ENCODE results near the gene GDAP1L1. TPM values are rescaled to one million over a fixed set of nuclear protein-coding genes. Genes with fewer than 3 reads are reported as not detected.
A peak's percentile ranks its signal among the peaks of the same experiment; 100 is the strongest.
"Not testable (repeated sequence)": the region's sequence is repeated elsewhere in the genome, so short reads cannot be mapped to it uniquely, and the experiment has no call there.

Gene GDAP1L1
- total RNA-seq, 1 experiment from 2014 or later = not detected

DNA sequence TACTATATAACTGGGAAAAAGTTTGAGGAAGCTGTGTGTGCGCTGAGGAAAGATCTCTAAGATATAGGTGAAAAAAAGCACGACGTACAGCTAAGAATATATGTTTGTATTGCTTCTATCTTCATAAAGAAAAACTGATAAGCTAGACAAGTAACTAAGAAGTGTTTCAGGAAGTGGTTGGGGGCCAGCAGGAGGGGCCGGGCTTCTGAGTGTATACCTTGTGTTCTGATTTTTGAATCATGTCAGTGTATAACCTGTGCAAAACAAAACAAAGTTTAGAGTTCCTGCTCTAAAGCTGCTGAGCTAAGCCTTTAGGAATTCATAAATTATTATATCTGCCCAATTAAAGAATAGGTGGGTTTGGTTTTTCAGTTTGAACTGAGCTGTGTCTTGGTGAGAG lies 28.7 kb upstream of the GDAP1L1 start:
- in situ Hi-C loops (cut with HindIII; ENCODE audit: low sequenced_read_pairs) = no loop called here
- no peak for DNase-seq (ENCODE audit: low spot score)

DNA sequence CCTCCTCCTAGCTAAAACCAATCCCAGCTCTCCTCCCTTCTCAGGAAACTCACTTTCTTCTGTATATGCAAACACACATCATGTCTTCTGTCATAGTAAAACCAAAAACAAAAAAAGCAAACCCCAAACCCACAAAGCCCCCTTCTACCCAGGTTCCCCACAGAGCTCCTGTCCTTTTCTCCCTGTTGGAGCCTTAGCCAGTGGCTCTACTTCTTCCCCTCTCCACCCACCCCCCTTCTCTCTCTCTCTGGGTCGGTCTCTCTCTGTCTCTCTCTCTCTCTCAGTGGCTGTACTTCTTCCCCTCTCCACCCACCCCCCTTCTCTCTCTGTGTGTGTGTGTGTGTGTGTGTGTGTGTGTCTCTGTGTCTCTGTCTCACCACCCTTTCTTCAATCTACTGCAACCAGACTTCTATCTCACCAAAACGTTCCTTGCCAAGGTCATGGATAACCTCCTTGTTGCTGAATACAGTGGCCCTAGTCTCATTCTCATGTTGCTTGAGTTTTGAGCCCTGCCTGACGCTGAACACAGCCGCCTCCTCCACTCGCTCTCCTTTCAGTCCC lies 27.9 kb upstream of the GDAP1L1 start:
- no peak for DNase-seq (ENCODE audit: low spot score)
- in situ Hi-C loops (cut with HindIII; ENCODE audit: low sequenced_read_pairs) = no loop called here

DNA sequence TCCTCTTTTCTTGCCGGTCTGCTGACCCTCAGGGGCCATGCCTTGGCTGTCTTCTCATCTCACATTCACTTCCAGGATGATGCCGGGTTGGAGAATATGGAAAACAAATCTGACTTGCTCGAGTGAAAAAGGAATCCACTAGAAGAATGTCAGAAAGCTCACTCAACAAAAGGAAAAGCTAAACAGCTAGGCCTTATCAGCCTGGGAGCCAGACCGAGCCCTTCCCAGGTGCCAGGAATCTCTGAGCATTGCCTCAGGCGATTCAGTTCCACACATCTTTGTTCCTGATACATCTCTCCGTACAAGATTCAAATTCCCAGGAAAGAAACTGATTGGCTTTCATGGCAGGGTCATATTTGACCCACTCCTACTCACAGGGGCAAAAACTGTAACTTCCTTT lies 27.3 kb upstream of the GDAP1L1 start:
- in situ Hi-C loops (cut with HindIII; ENCODE audit: low sequenced_read_pairs) = no loop called here
- no peak for DNase-seq (ENCODE audit: low spot score)

DNA sequence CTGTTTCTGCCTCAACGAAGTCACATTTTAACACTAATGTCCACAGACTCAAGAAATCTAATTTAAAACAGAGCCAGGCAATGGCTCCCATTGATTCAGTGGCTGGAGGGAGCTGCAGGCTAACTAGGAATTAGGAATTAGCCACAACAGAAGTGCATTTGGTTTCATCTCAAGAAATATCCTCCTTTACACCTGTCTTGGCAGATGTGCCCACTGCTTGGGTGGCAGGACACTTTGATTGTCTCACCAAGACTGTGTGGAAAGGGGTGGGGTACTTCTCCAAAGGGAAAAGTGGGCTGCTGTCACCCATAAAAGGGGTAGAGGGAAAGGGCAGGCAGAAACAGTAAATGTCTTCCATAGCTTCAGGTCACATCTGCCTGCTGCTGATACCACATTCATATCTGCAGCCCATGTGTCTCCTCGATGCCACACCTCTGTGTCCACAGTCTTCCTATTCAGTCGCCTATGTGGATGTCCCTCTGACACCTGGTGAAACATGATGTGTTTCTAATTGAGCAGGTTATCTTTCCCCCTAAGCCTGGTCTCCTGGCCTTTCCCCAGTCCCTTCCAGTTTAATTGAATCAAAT lies 25.6 kb upstream of the GDAP1L1 start:
- in situ Hi-C loops (cut with HindIII; ENCODE audit: low sequenced_read_pairs) = no loop called here
- DNase-seq (ENCODE audit: low spot score) = no peak

- DNase-seq (ENCODE audit: low spot score) = no peak
- in situ Hi-C loops (cut with HindIII; ENCODE audit: low sequenced_read_pairs) = no loop called here
Measured at GRCh38 chr20:44222027-44222426, 25.1 kb upstream of the GDAP1L1 start.

GRCh38 chr20:44222633-44223368 lies 24.3 kb upstream of the GDAP1L1 start:
- in situ Hi-C loops (cut with HindIII; ENCODE audit: low sequenced_read_pairs) = no loop called here
- DNase-seq (ENCODE audit: low spot score) = no peak

DNA sequence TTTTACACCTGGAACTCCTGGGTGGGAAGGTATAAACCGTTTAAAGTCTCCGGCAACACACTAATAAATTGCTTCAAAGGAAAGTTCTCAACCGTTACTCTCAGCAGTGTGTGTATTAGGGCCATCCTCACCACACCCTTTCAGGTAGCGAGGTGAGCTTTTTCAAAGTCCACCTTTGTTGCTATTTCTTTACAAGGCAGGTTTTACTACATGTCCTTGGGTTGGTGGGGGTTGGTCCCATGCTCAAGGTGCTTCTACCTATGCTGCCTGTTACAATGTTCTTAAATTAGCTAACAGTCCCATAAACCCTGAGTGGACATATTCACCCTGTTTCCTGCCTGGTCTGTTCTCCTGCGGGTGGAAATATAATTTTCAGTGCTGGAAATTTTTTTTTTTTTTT lies 23.4 kb upstream of the GDAP1L1 start:
- in situ Hi-C loops (cut with HindIII; ENCODE audit: low sequenced_read_pairs) = no loop called here
- DNase-seq (ENCODE audit: low spot score) = no peak

DNA sequence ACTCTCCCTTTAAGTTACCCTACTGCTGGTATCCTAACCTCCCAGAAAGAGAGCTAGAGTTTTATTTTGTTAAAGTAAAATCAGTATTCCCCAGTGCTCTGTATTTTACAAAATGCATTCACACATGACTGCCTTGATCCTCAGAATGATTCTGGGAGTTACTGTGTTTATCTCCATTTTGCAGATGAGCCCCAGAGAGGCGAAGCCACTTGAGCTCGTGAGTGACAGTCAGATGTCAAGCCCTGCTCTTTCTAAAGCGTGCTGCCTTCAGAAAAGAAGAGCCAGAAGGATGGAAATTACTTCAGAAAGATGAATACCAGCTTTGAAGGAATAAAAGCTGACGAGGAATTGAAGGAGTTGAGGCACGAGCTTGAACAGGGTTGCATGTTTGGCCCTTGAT lies 22.5 kb upstream of the GDAP1L1 start:
- no peak for DNase-seq (ENCODE audit: low spot score)
- in situ Hi-C loops (cut with HindIII; ENCODE audit: low sequenced_read_pairs) = no loop called here

GRCh38 chr20:44228465-44229258 lies 18.4 kb upstream of the GDAP1L1 start:
- peak; percentile 24 for DNase-seq (ENCODE audit: low spot score)
- in situ Hi-C loops (cut with HindIII; ENCODE audit: low sequenced_read_pairs) = no loop called here

- in situ Hi-C loops (cut with HindIII; ENCODE audit: low sequenced_read_pairs) = no loop called here
- DNase-seq (ENCODE audit: low spot score) = no peak
Measured at GRCh38 chr20:44231193-44231592, 15.9 kb upstream of the GDAP1L1 start.

DNA sequence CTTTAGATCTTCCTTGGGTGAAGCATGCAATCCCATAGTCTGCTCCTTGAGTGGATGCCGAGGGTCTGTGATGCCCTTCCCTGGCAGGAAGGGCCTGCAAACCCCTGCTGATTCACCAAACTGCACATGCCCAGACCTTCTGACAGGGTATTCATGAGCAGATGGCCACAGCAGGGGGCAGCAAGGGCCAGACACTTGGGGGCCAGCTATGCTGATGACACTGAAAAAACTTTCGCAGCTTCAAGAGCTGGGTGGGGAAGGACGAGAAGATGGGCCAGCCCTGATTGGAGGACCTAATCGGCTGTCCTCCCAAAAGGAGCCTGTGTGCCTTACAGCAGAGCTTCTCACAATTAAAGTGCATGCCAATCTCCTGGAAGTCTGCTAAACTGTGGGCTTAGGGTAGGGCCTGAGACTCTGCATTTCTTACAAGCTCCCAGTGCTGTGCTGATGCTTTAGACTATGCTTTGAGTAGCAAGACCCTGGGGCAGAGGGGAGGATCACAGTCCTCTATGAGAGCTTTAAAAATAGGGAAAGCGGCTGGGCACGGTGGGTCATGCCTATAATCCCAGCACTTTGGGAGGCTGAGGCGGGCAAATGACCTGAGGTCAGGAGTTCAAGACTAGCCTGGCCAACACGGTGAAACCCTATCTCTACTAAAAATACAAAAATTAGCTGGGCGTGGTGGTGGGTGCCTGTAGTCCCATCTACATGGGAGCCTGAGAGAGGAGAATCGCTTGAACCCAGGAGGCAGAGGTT lies 15.2 kb upstream of the GDAP1L1 start:
- peak; percentile 21 for DNase-seq (ENCODE audit: low spot score)
- in situ Hi-C loops (cut with HindIII; ENCODE audit: low sequenced_read_pairs) = no loop called here

DNA sequence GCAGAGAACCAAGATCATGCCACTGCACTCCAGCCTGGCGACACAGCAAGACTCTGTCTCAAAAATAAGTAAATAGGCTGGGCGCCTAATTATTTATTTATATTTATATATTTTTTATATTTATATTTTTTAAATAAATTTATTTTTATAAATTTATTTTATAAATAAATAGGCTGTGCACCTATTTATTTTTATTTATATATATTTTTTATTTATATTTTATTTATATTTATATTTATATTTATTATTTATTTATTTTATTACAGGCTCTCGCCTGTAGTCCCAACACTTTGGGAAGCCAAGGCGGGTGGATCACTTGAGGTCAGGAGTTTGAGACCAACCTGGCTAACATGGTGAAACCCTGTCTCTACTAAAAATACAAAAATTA lies 14.6 kb upstream of the GDAP1L1 start:
- DNase-seq (ENCODE audit: low spot score); in situ Hi-C loops (cut with HindIII; ENCODE audit: low sequenced_read_pairs): not testable (repeated sequence)

DNA sequence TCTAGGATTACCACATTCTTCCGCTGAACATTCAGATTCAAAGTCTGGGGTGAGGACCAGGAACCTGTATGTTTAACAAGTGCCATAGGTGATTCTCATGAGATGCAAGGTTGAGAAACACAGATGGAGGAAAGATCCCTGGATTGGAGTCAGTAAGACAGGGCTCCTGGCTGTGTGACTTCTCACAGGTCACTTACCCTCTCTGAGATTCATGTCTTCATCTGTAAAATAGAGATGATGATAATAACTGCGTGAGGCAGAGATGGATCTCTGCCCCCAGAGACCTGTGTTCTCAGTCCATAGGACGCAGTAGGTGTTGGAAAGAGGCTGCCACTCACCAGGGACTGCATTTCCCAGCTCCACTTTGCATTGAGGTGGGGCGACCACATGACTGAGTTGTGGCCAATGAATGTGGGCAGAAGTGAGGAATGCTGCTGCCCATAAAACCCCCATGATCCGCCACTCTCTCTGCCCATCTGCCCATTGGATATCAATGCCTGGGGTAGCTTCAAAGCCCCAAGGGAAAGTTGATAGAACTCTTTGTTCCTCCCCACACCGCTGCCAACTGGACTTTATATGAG lies 13.6 kb upstream of the GDAP1L1 start:
- in situ Hi-C loops (cut with HindIII; ENCODE audit: low sequenced_read_pairs) = no loop called here
- no peak for DNase-seq (ENCODE audit: low spot score)

DNA sequence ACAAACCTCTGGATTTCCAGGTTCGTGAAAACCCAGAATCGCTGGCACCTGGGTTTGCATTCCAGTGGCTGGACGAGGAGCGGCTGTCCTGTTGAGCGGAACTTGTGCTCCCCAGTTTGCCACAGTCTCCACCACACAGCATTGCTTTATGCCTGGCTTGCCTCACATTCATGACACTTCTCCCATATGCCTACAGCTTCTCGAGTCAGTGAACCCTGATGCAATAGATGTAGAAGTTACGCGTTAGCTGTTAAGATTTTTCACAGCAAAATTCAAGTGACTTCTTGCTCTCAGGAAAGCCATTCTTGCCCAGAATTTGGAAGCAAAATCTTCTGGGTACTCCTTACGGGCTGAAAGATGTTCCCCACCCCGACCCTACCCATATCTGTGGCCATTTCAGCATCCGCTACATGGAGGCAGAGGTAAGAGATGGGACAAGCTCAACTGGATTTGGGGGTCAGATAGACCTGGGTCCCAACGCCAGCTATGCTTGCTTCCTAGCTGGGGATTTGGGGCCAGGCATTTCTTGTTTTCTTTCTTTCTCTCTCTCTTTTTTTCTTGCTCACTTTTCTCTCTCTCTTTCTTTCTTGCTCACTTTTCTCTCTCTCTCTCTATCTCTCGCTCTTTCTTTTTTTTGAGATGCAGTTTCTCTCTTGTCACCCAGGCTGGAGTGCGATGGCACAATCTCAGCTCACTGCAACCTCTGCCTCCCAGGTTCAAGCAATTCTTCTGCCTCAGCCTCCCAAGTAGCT lies 12.4 kb upstream of the GDAP1L1 start:
- DNase-seq (ENCODE audit: low spot score) = no peak
- in situ Hi-C loops (cut with HindIII; ENCODE audit: low sequenced_read_pairs) = no loop called here

- in situ Hi-C loops (cut with HindIII; ENCODE audit: low sequenced_read_pairs) = no loop called here
- DNase-seq (ENCODE audit: low spot score) = no peak
Measured at GRCh38 chr20:44235702-44236101, 11.4 kb upstream of the GDAP1L1 start.

- DNase-seq (ENCODE audit: low spot score); in situ Hi-C loops (cut with HindIII; ENCODE audit: low sequenced_read_pairs): not testable (repeated sequence)
Measured at GRCh38 chr20:44236840-44237239, 10.3 kb upstream of the GDAP1L1 start.

DNA sequence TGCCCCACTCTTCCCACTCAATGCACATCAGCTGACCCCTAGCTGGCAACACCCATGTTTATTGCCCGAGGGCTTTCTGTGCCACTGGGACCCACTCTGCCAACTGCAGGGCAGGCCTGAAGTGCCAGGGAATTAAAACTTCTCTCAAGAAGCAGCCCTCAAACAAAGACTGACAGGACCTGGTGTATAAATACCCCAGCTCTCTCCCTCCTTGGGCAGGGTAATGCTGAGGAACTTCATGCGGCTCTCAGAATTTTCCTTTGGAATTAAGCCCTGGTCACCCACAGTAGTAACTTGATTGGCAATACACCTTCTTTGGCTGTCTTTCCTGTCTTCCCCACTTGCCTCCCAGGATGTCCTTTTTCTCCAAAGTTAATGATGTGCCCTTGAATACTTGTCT lies 5.3 kb upstream of the GDAP1L1 start:
- in situ Hi-C loops (cut with HindIII; ENCODE audit: low sequenced_read_pairs) = no loop called here
- no peak for DNase-seq (ENCODE audit: low spot score)

- in situ Hi-C loops (cut with HindIII; ENCODE audit: low sequenced_read_pairs) = no loop called here
- no peak for DNase-seq (ENCODE audit: low spot score)
Measured at GRCh38 chr20:44245977-44246376, 1.1 kb upstream of the GDAP1L1 start.

All from G401 (cell line).